Fibroblast of villous mesenchyme (primary cell): Measurements from ENCODE around the gene MAML2. TPM values are rescaled to one million over a fixed set of nuclear protein-coding genes. Genes with fewer than 3 reads are reported as not detected.

Experiments used
- DNase-seq: peaks from one replicate; pipeline ENCODE4 v3.0.0-alpha.2; 2010; ENCODE audit warnings: low read depth
- H3K4me3 ChIP-seq: 2 replicates; pipeline ENCODE4 v1.5.1; 2011; ENCODE audit warnings: low read depth, mild to moderate bottlenecking, low read length
- CTCF ChIP-seq: IDR thresholded peaks from 2 replicates; pipeline ENCODE4 v1.5.1; 2012; ENCODE audit warnings: low read depth, mild to moderate bottlenecking, low read length; ENCODE audit not compliant: insufficient read depth
- total RNA-seq: library from RNA; depleted of rRNA; stranded (reverse); fragments of >200 nt; gene quantifications from 2 replicates; pipeline ENCODE4 v1.2.3, GENCODE V29; 2012

The MAML2 gene
- total RNA-seq, 1 donor, result 30.7 TPM

GRCh38 chr11:96054870-96055705, 287.9 kb downstream of the MAML2 start:
- DNase-seq, result peak; percentile 62
- H3K4me3 ChIP-seq, result no peak overlapping the region
- peak; percentile 61 for TF ChIP-seq CTCF

- TF ChIP-seq CTCF, result no peak
- DNase-seq, result peak; percentile 48
- H3K4me3 ChIP-seq, result no peak overlapping the region
These were observed 289.9 kb downstream of the MAML2 start for GRCh38 chr11:96052921-96053651.

- no peak for TF ChIP-seq CTCF
- no peak for DNase-seq
- H3K4me3 ChIP-seq, result no peak overlapping the region
These were observed 291.2 kb downstream of the MAML2 start for GRCh38 chr11:96051820-96052219.

GRCh38 chr11:96050435-96051182, 292.4 kb downstream of the MAML2 start:
- peak; percentile 15 for TF ChIP-seq CTCF
- DNase-seq, result peak; percentile 92
- H3K4me3 ChIP-seq, result no peak overlapping the region

GRCh38 chr11:96049426-96049825, 293.6 kb downstream of the MAML2 start:
- no peak for TF ChIP-seq CTCF
- peak; percentile 72 for DNase-seq
- no peak overlapping the region for H3K4me3 ChIP-seq

- DNase-seq, result peak; percentile 50
- peak; percentile 24 for TF ChIP-seq CTCF
- no peak overlapping the region for H3K4me3 ChIP-seq
These were observed 297.2 kb downstream of the MAML2 start for GRCh38 chr11:96045622-96046456.
